Stimulated activated CD8-positive, alpha-beta memory T cell treated with anti-CD3 and anti-CD28 coated beads, Interleukin-12 subunit alpha, Interleukin-12 subunit beta, amount 100 ng/mL, for 4 hours (primary cell): ENCODE data around the gene TCP11.
"Not testable (repeated sequence)": the region's sequence is repeated elsewhere in the genome, so short reads cannot be mapped to it uniquely, and the experiment has no call there.

Experiments
- DNase-seq: peaks from one replicate; pipeline ENCODE4 v3.0.0-alpha.2; 2020; ENCODE audit warnings: low read depth

TCP11 gene

GRCh38 chr6:35146453-35146852, 5.3 kb upstream of the TCP11 start:
- DNase-seq: no peak

DNA sequence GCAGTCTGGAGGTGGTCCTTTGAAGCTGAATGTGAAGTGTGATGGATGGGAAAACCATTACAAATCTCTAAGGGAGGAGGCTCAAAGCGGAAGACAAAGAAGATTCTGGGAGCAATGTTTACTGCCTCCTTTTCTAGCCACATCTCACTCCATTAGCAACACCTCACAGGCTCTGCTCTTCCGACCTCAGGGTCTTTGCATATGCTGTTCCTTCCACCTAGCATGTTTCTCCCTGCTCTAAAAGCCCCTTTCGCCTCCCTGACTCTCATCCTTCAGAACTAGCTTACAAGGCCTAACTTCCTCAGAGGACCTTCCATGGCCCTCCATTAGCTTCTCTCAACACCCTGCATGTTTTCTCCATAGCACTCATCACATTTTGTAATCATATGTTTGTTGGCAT, 4.6 kb upstream of the TCP11 start:
- no peak for DNase-seq

GRCh38 chr6:35142588-35143569, 1.7 kb upstream of the TCP11 start:
- no peak for DNase-seq

DNA sequence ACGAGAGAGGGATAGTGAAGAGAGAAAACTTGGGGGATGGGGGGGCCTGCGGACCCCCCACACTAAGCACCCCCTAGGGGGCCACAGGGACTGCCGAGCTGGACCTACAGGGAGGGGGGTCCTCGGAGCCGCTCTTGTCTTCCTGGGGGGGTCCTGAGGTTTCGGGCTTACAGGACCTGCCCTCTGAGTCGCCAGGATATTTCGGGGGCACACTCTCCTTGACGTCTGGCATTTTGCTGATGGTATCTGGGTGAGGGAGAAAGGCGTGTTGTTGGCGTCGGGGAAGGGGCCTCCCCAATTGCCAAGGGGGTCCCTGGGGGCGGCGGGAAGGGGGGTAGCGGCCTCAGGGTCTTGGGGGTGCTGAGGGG, 516 bp downstream of the TCP11 start:
- DNase-seq: no peak

GRCh38 chr6:35139924-35140638, 1.1 kb downstream of the TCP11 start:
- no peak for DNase-seq

GRCh38 chr6:35139470-35139869, 1.7 kb downstream of the TCP11 start:
- DNase-seq: no peak

- DNase-seq: not testable (repeated sequence)
Measured at GRCh38 chr6:35138191-35138590, 2.9 kb downstream of the TCP11 start.

DNA sequence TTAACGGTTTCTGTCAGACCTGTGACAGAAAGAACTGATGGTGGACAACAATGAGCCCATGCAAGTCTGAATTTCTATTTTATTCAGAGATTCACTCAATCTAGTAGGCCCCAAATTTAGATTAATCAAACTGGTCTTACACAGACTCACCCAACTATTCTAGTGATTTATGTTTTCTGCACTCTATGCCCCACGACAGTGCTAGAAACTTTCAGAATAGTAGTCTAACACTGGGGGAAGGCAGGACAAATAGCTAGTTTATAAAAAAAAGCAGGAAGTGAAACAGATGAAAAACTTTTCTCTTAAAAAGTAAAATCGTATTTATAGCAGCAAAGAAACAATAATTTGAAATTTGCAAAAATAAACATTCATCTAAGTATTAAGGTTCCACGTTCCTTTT, 5.0 kb downstream of the TCP11 start:
- DNase-seq: no peak

- no peak for DNase-seq
Measured at GRCh38 chr6:35128496-35128895, 12.6 kb downstream of the TCP11 start.

DNA sequence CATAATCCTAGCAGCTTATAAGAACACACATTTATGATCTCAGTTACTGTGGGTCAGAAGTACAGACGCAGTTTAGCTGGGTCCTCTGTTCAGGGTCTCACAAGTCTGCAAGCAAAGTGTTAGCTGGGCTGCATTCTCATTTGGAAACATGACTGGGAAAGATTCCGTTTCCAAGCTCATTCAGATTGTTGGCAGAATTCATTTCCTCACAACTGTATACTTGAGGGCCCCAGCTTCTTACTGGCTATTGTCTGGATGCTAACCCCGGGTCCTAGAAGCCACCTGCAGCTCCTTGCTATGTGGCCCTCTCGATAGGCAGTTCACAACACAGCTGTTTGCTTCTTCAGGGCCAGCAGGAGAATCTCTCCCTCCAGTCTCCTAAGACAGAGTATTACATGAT, 13.1 kb downstream of the TCP11 start:
- DNase-seq: no peak

DNA sequence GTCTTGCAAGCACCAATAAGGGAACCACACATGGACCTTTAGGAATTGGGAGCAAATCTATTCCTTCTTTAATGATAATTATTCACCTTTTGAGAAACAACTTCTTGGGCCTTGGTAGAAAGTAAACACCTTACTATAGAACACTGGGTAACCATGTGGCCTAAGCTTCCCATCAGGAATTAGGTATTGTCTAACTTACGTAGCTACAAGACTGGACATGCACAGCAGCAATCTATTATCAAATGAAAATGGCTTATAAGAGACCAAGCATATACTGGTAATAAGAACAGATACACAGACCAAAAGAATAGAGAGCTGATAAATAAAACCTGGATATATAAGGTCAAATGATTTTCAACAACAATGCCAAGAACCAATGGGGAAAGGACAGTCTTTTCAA, 16.8 kb downstream of the TCP11 start:
- DNase-seq: no peak

GRCh38 chr6:35120746-35121145, 20.4 kb downstream of the TCP11 start:
- DNase-seq: no peak

DNA sequence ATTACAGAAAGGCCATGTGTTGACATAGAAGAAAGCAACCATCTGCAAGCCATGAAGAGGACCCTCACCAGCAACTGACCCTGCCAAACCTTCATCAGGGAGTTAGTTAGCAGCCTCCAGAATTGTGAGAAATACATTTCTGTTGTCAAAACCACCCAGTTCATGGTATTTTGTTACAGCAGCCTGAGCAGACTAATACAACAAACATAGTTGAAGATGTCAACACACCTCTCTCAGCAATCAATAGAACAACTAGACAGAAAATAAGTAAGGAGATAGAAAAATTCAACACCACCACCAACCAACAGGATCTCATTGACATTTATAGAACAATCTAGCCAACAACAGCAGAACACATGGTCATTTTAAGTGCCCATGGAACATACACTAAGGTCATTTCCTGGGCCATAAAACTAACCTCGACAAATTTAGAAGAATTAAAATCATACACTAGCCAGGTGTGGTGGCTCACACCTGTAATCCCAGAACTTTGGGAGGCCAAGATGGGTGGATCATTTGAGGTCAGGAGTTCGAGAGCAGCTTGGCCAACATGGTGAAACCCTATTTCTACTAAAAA, 32.7 kb downstream of the TCP11 start:
- no peak for DNase-seq

- not testable (repeated sequence) for DNase-seq
Measured at GRCh38 chr6:35107761-35108160, 33.4 kb downstream of the TCP11 start.

GRCh38 chr6:35107208-35107607, 33.9 kb downstream of the TCP11 start:
- DNase-seq: not testable (repeated sequence)

DNA sequence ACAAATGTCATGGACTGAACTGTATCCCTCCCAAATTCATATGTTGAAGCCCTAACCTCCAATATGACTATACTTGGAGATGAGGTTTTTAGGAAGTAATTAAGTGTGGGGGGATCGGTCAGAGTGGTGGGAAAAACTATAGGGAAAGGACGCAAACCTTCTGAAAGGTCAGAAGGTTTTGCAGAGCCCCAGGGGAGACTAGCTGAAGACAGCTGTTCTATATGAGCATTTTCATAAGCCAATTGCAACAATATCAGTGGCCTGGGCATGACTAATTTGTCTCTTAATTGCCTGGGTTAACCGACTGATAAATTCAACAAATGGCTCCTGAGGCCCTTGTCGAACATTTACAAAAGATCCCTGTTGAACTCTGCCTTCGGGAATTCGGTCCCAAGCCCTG, 35.1 kb downstream of the TCP11 start:
- DNase-seq: not testable (repeated sequence)

DNA sequence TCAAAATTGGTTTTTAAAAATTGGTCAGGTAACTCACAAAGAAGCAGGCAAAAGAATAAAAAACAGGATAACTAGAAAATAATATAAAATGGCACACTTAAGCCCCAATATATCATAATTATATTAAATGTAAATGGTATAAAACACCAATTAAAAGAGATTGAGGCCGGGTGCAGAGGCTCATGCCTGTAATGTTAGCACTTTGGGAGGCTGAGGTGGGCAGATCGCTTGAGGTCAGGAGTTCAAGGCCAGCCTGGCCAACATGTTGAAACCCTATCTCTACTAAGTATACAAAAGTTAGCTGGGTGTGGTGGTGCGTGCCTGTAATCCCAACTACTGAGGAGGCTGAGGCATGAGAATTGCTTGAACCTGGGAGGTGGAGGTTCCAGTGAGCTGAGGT, 36.1 kb downstream of the TCP11 start:
- DNase-seq: no peak

GRCh38 chr6:35099116-35099515, 42.0 kb downstream of the TCP11 start:
- no peak for DNase-seq

DNA sequence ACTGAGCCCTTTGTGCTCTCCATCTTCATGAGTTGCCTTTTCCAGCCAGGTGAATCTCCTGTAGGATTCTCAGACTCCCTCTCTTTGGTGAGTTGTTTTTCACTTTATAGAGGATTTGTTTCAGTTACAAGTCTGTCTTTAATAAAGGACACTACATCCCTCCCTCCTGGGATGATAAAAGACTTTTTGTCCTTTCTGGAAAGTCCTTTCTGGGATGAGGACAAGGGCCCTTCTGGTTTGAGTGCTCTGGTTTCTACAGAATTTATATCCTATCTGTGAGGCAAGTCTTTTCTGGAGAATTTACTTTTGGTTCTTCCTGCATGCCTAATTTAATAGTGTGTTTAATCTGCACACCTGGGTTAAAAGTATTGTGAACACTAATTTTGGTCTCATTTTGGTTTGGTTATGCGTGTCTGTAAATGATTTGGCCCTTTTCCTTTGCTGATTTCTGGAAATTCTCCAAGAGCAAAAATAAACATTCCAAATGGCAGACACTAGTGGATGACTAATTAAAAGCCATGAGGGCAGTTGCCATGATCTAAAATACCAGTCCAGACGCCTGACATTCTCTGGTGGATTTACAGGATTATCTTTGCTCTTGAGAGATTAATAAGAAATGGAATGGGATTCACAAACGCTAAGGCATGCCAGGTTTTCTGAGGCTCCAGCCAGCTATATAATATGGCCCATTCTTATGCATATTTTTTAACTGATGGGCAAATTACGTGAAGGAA, 44.8 kb downstream of the TCP11 start:
- no peak for DNase-seq

GRCh38 chr6:35094183-35094582, 47.0 kb downstream of the TCP11 start:
- no peak for DNase-seq

- no peak for DNase-seq
Measured at GRCh38 chr6:35093783-35094182, 47.4 kb downstream of the TCP11 start.

- no peak for DNase-seq
Measured at GRCh38 chr6:35093118-35093445, 48.1 kb downstream of the TCP11 start.
